Measurements from ENCODE around the gene SPAM1.

GRCh38 chr7:123996327-123996625 is 71.2 kb downstream of the SPAM1 start:
- TF ChIP-seq POLR2AphosphoS5 (IDR thresholded peaks at IDR 0.05) (no peak), CTCF (IDR thresholded peaks at IDR 0.05) (no peak)

Data from gastroesophageal sphincter (tissue), 3 donors.